ENCODE results near the gene PDHA2.
"Not testable (repeated sequence)": the region's sequence is repeated elsewhere in the genome, so short reads cannot be mapped to it uniquely, and the experiment has no call there.

Gene PDHA2

GRCh38 chr4:95839891-95840290, at the start of gene PDHA2:
TSS of gene PDHA2 (plus strand) at chr4:95840093. CDS start at chr4:95840151, 58 bp downstream.
- DNase-seq: no peak

DNA sequence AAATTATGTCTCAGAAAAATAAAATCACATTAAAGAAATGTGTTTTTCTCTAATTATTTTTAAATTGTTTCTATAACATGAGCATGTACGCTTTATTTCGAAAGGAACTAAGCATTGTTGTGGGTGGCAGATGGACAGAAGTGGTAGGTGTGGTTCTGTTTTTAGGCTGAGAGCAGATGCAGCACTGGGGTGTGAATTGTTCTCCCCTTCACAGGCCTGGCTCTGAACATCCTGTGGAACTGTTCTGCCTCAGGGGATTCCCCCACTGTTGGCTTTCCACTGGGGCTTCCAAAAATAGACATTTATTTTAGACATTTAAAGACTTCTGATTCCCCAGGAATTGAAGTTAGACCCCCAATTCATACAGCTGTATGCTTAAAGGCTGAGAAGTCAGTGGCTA, 41.9 kb upstream of the PDHA2 start:
- no peak for DNase-seq

GRCh38 chr4:95798727-95799126, 41.2 kb upstream of the PDHA2 start:
- DNase-seq: no peak

GRCh38 chr4:95821867-95822266, 18.0 kb upstream of the PDHA2 start:
- no peak for DNase-seq

DNA sequence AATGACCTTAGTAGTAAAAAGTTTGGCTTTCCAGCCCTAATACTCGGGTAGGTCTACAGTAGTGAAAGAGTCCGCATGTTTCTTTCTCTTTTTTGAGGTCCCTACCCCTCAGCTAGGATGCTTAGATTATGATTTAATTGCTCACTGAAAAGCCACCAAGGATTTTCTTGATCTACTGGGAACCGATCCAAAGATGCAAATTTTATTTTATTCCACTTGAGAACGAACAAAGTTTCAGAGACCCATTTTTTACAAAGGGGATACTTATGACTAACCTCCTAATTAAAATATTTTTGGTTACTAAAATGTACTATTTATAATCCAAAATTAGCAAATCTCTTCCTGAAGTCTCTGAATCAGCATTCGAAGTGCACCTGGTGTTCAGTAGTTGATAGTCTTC, 14.3 kb upstream of the PDHA2 start:
- DNase-seq: no peak

- DNase-seq: no peak
Observed at GRCh38 chr4:95830651-95831050, 9.2 kb upstream of the PDHA2 start.

GRCh38 chr4:95831166-95831565, 8.7 kb upstream of the PDHA2 start:
- DNase-seq: no peak

DNA sequence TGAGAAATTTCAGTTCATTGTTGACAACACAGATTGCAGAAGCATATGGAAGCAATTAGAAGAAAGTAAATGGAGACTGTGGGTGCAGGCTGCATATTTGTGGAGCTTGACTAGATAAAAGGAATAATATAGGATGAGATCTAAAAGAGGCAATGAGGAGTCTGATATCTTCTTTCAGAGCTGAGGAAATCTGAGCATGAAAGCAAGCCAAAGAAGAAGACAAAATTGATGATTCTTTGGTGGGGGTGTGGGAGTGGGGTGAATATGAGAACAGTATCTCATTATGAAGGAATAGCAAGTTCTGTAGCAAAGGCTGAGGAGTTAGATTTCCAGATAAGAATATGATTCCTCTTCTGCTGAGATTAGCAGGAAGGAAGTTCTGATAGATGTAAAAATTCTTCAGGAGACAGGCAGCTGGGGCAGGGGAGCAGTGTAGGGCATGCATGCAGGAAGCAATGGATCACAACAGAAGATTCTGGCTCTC, 6.1 kb upstream of the PDHA2 start:
- no peak for DNase-seq

- DNase-seq: peak; percentile 2
Observed at GRCh38 chr4:95835672-95836071, 4.2 kb upstream of the PDHA2 start.

- DNase-seq: no peak
Observed at GRCh38 chr4:95838192-95838591, 1.7 kb upstream of the PDHA2 start.

- DNase-seq: no peak
Observed at GRCh38 chr4:95847908-95848460, 8.1 kb downstream of the PDHA2 start.

- no peak for DNase-seq
Observed at GRCh38 chr4:95850161-95850560, 10.3 kb downstream of the PDHA2 start.

DNA sequence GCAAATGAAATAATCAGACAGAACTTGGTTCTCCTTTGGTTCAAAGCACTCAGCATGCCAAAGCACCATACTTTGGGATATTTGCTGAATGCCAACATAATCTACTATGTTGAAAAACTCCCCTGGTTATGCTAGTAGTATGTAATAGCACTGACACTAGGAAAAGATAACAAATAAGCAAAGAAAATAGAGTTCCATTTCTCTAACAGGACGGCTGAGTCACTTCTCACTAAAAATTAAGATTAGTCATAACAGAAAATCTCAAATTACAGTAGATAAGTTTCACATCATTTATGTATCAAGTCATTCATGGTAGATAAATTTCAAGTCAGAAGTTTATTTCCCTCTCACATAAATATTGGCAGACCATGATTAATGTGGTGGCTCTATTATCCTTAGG, 17.9 kb downstream of the PDHA2 start:
- no peak for DNase-seq

GRCh38 chr4:95867919-95868318, 28.0 kb downstream of the PDHA2 start:
- DNase-seq: no peak

DNA sequence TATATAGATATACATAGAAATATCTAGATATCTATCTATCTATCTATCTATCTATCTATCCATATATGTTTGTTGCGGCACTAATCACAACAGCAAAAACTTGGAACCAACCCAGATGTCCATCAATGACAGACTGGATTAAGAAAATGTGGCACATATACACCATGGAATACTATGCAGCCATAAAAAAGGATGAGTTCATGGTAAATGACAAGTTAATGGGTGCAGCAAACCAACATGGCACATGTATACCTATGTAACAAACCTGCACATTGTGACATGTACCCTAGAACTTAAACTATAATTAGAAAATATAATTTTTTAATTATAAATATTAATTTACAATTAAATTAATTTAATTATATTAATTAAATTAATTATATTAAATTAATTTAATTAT, 29.5 kb downstream of the PDHA2 start:
- not testable (repeated sequence) for DNase-seq

DNA sequence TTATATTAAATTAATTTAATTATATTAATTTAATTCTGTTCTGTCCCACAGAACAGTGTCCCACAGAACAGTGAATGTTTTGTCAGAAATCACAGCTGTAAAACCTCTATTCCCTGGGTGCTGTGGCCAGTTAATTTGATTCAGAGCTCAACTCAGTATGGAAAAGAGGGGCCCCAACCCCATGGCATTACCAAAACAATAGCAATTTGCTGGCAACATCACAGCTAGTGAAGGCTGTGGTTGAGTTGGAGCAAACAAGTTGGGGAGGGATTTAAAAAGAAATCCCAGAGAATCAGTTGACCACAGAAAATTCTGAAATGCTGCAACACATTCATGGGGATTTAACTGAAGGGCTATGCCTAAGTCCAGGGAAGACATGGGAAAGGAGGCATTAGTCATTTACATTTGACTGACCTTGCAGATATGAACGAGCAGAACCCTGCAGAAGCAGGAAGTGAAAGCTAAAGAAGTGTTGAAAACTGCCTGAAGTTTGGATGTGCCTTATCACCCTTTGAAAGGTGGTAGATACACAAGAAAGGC, 30.1 kb downstream of the PDHA2 start:
- DNase-seq: no peak

GRCh38 chr4:95877636-95878035, 37.7 kb downstream of the PDHA2 start:
- no peak for DNase-seq

DNA sequence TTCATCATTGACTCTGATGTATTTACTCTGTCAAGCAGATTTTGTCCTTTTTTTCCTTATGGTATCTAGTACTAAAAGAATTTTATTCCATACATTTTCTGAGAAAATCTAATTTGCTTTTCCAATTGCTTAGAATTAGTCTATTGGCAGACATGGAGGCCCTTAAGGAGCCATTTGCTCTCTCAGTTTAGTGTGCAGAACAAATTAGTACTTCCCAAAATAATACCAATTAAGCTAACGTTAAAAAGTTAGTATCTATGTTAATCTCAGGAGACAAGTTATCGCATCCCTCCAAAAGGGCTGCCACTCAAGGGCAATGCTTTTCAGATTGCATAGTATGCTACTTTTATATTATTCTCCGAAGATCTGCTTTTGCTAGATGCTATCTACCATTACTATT, 47.7 kb downstream of the PDHA2 start:
- no peak for DNase-seq

DNA sequence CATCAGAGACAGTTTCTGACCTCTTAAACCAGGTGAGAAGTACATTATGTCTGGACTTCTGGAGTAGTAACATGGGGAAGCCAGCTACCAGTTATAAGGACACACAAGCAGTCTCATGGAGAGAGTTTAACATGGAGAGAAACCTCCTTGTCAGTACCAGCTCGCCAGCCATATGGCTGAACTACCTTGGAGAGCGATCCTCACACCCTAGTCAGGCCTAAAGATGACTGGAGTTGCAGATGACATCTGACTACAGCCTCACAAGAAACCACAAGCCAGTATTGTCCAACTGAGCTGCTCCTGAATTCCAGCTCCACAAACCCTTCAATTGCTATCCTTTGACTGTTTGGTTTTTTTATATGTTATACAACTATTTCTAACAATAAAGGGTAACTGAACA, 49.8 kb downstream of the PDHA2 start:
- no peak for DNase-seq

Measured in KG1 (cell line).